Ecto neural progenitor cell (in vitro differentiated cells): Measurements from ENCODE around the gene PCDH15.
"Not testable (repeated sequence)": the region's sequence is repeated elsewhere in the genome, so short reads cannot be mapped to it uniquely, and the experiment has no call there.

Experiments
- DNase-seq: peaks from one replicate; pipeline ENCODE4 v3.0.0-alpha.2; 2018; ENCODE audit warnings: low spot score

PCDH15 gene

GRCh38 chr10:54554028-54554427 lies 247.0 kb downstream of the PCDH15 start:
- DNase-seq = no peak

- DNase-seq = no peak
Measured at GRCh38 chr10:54550016-54550415, 251.0 kb downstream of the PCDH15 start.

- DNase-seq = no peak
Measured at GRCh38 chr10:54531296-54531695, 269.7 kb downstream of the PCDH15 start.

- no peak for DNase-seq
Measured at GRCh38 chr10:54530299-54530698, 270.7 kb downstream of the PCDH15 start.

GRCh38 chr10:54525816-54526215 lies 275.2 kb downstream of the PCDH15 start:
- no peak for DNase-seq

- DNase-seq = not testable (repeated sequence)
Measured at GRCh38 chr10:54515244-54515643, 285.8 kb downstream of the PCDH15 start.

- DNase-seq = no peak
Measured at GRCh38 chr10:54503863-54504262, 297.2 kb downstream of the PCDH15 start.

- no peak for DNase-seq
Measured at GRCh38 chr10:54501929-54502328, 299.1 kb downstream of the PCDH15 start.

GRCh38 chr10:54496852-54497251 lies 304.2 kb downstream of the PCDH15 start:
- DNase-seq = no peak

GRCh38 chr10:54487743-54488142 lies 313.3 kb downstream of the PCDH15 start:
- no peak for DNase-seq

- DNase-seq = no peak
Measured at GRCh38 chr10:54485971-54486370, 315.1 kb downstream of the PCDH15 start.

GRCh38 chr10:54484186-54484585 lies 316.8 kb downstream of the PCDH15 start:
- DNase-seq = no peak

GRCh38 chr10:54478601-54479000 lies 322.4 kb downstream of the PCDH15 start:
- no peak for DNase-seq

- DNase-seq = no peak
Measured at GRCh38 chr10:54477738-54478137, 323.3 kb downstream of the PCDH15 start.

GRCh38 chr10:54470324-54470631 lies 330.8 kb downstream of the PCDH15 start:
- no peak for DNase-seq

- DNase-seq = no peak
Measured at GRCh38 chr10:54469587-54470323, 331.3 kb downstream of the PCDH15 start.

- no peak for DNase-seq
Measured at GRCh38 chr10:54454271-54454670, 346.8 kb downstream of the PCDH15 start.

GRCh38 chr10:54449056-54449455 lies 352.0 kb downstream of the PCDH15 start:
- DNase-seq = no peak

GRCh38 chr10:54444170-54444569 lies 356.9 kb downstream of the PCDH15 start:
- DNase-seq = no peak

- DNase-seq = no peak
Measured at GRCh38 chr10:54441275-54441674, 359.8 kb downstream of the PCDH15 start.

- DNase-seq = no peak
Measured at GRCh38 chr10:54434782-54435181, 366.2 kb downstream of the PCDH15 start.

- DNase-seq = no peak
Measured at GRCh38 chr10:54415483-54415882, 385.5 kb downstream of the PCDH15 start.

- DNase-seq = no peak
Measured at GRCh38 chr10:54402576-54402975, 398.5 kb downstream of the PCDH15 start.

- no peak for DNase-seq
Measured at GRCh38 chr10:54396031-54396430, 405.0 kb downstream of the PCDH15 start.
